ENCODE data around the gene TMEM219. TPM values are rescaled to one million over a fixed set of nuclear protein-coding genes. Genes with fewer than 3 reads are reported as not detected.

The TMEM219 gene
- total RNA-seq, 4 donors from 2014 or later, result 149 to 210 (median 158) TPM

DNA sequence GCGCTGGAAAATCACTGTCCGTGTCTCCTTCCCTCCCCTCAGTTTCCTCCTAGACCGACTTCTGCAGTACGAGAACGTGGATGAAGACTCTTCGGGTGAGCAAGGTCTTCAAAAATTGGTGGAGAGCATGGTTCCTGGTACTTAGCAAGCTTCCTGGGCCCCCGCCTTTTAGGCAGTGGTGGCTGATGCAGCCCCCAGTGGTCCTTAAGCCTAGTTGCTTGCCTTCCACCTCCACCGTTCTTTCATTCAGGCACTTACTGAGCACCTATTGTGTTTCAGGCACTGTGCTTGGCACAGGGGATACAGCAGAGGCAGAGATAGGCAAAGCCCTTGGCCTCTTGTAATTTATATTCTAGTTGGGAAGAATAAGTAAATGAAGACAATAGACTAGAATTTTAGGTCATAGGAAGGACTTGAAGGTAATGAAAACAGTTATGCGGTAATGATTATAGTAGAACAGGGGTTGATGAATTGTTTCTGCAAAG lies 34.9 kb downstream of the TMEM219 start:
- H3K27ac ChIP-seq, result peak overlapping the region; percentile 93 to 99 (median 96)
- no peaks in the 10 kb centered on the region for H3K9me3 ChIP-seq
- H3K27me3 ChIP-seq, result no peaks in the 10 kb centered on the region
- no peak for DNase-seq
- H3K4me1 ChIP-seq, result peaks cover 11 to 25% (median 21%) of the 10 kb centered on the region in 4 donors
- H3K36me3 ChIP-seq, result no peaks in the 10 kb centered on the region
- peak overlapping the region; percentile 41 to 68 (median 60) for H3K4me3 ChIP-seq
- in situ Hi-C loops (cut with MboI; ENCODE audit: low pct_ligation_motif_present in 1 of 4, low pct_unique_long_range_greater_than_20kb in 1 of 4, low sequenced_read_pairs in 3 of 4) (no loop called here), intact Hi-C loops (cut with DNase I; ENCODE audit: low total_unique reads) (no loop called here)
- 17 to 56% methylated on average over 2 to 9 of the region's 9 CpGs for WGBS, 2 donors (ENCODE audit: low coverage in 1 of 2)
- TF ChIP-seq, protein P1, sequence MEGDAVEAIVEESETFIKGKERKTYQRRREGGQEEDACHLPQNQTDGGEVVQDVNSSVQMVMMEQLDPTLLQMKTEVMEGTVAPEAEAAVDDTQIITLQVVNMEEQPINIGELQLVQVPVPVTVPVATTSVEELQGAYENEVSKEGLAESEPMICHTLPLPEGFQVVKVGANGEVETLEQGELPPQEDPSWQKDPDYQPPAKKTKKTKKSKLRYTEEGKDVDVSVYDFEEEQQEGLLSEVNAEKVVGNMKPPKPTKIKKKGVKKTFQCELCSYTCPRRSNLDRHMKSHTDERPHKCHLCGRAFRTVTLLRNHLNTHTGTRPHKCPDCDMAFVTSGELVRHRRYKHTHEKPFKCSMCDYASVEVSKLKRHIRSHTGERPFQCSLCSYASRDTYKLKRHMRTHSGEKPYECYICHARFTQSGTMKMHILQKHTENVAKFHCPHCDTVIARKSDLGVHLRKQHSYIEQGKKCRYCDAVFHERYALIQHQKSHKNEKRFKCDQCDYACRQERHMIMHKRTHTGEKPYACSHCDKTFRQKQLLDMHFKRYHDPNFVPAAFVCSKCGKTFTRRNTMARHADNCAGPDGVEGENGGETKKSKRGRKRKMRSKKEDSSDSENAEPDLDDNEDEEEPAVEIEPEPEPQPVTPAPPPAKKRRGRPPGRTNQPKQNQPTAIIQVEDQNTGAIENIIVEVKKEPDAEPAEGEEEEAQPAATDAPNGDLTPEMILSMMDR (IDR thresholded peaks at IDR 0.05), result no peak
- no peak for TF ChIP-seq POLR2AphosphoS5 (IDR thresholded peaks at IDR 0.05)
- no peak for TF ChIP-seq EP300 (IDR thresholded peaks at IDR 0.05; ENCODE audit: low read depth)
- TF ChIP-seq POLR2A (IDR thresholded peaks at IDR 0.05), result no peak

DNA sequence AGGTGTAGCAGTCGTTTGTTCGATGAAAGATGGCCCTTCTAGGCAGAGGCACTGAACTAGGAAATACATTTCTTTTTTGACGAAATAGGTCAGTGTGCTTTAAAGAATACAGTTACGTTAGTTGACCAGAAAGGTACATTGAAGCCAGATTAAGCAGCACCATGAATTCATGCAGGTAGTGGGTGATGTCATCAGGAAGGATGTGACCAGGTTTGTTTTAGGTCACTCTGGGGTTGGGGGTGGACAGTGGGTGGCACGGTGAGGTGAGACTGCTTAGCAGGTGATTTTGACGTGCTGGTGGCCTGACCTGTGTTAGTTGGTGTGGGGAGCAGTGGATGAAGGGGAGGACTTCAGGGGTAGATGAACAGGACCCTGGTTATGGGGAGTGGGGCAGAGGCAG lies 37.7 kb downstream of the TMEM219 start:
- in situ Hi-C loops (cut with MboI; ENCODE audit: low pct_ligation_motif_present in 1 of 4, low pct_unique_long_range_greater_than_20kb in 1 of 4, low sequenced_read_pairs in 3 of 4) (loop anchor here in 2 of 4 donors (25.0 kb wide), 2 partner anchors 137 to 312 kb away; partner anchors contain the start of genes CDIPT (in 2 of the 2) and QPRT (in 1 of the 2)), intact Hi-C loops (cut with DNase I; ENCODE audit: low total_unique reads) (no loop called here)

DNA sequence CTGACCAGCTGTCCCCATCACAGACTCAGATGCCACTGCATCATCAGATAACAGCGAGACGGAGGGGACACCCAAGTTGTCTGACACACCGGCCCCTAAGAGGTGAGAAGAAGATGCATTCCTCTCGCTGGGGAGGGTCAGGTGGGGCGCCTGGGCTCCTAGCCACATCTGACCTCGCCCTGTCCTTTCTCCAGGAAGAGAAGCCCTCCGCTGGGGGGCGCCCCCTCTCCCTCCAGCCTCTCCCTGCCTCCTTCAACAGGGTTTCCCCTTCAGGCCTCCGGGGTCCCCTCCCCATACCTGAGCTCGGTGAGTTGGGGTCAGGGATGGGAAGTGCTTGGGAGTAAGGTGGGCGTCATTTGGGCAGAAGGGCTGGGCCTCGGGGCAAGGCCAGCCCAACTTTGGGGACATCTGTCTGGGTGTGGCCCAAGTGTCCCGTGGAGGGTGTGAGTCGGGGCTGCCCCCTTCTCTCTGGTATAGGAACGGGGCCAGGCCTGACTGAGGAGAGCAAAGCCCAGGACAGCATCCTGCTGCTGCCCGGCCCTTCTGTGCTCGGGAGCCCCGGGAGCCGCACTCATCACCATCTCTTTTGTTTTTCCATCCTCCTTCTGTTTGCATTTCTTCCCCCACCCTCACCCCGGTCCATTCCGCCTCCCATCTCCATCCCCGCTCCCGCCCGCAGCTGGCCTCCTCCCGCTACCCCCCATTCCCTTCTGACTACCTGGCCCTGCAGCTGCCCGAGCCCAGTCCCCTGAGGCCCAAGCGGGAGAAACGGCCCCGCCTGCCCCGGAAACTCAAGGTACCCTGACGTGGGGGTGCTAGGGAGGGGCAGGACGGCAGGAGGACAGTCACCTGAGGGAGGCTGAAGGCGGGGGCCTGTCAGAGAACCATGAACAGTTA lies 39.1 kb downstream of the TMEM219 start:
- Histone ChIP-seq H3K27ac (no peak overlapping the region), H3K9me3 (no peaks in the 10 kb centered on the region), H3K4me3 (no peak overlapping the region), H3K36me3 (no peaks in the 10 kb centered on the region), H3K4me1 (peaks cover 4 to 18% (median 15%) of the 10 kb centered on the region in 4 donors), H3K27me3 (no peaks in the 10 kb centered on the region)
- intact Hi-C loops (cut with DNase I; ENCODE audit: low total_unique reads), result no loop called here
- WGBS, 2 donors (ENCODE audit: low coverage in 1 of 2), result 80 to 97% methylated on average over 16 to 33 of the region's 33 CpGs
- in situ Hi-C loops (cut with MboI; ENCODE audit: low pct_ligation_motif_present in 1 of 4, low pct_unique_long_range_greater_than_20kb in 1 of 4, low sequenced_read_pairs in 3 of 4), result loop anchor here in 2 of 4 donors (25.0 kb wide), 2 partner anchors 139 to 314 kb away; partner anchors contain the start of genes CDIPT (in 2 of the 2) and QPRT (in 1 of the 2)
- TF ChIP-seq EP300 (IDR thresholded peaks at IDR 0.05; ENCODE audit: low read depth) (no peak), POLR2A (IDR thresholded peaks at IDR 0.05) (no peak), POLR2AphosphoS5 (IDR thresholded peaks at IDR 0.05) (no peak)
- TF ChIP-seq, protein P1 (IDR thresholded peaks at IDR 0.05), result no peak
- no peak for DNase-seq

More for the DNA sequence above, 37.7 kb downstream of the TMEM219 start:
- Histone ChIP-seq H3K4me1 (peaks cover 8 to 16% (median 14%) of the 10 kb centered on the region in 4 donors), H3K27ac (no peak overlapping the region), H3K36me3 (no peaks in the 10 kb centered on the region), H3K4me3 (no peak overlapping the region), H3K27me3 (no peaks in the 10 kb centered on the region), H3K9me3 (no peaks in the 10 kb centered on the region)
- no peak for TF ChIP-seq POLR2A (IDR thresholded peaks at IDR 0.05)
- TF ChIP-seq POLR2AphosphoS5 (IDR thresholded peaks at IDR 0.05), result no peak
- no peak for TF ChIP-seq EP300 (IDR thresholded peaks at IDR 0.05; ENCODE audit: low read depth)
- TF ChIP-seq, protein P1 (IDR thresholded peaks at IDR 0.05), result no peak
- WGBS, 2 donors (ENCODE audit: low coverage in 1 of 2), result 83 to 90% methylated on average over 6 of the region's 6 CpGs
- no peak for DNase-seq

Data from transverse colon (tissue), 4 donors.